Smooth muscle cell (in vitro differentiated cells): ENCODE results near the gene TMEM151B. TPM values are rescaled to one million over a fixed set of nuclear protein-coding genes. Genes with fewer than 3 reads are reported as not detected.
A peak's percentile ranks its signal among the peaks of the same experiment; 100 is the strongest.

Experiments used
- DNase-seq: peaks from one replicate; lab custom pipeline; 2025; ENCODE audit not compliant: unreplicated experiment; lab: John Stamatoyannopoulos, UW
- H2AFZ ChIP-seq: fragments of 200-600 bp; sonication (generic); 2 replicates; pipeline ENCODE4 v1.6.0; 2016; ENCODE audit warnings: antibody characterized with exemption, low read depth, mild to moderate bottlenecking
- H3F3A ChIP-seq: fragments of 200-600 bp; sonication (generic); 2 replicates; pipeline ENCODE4 v1.6.0; 2017; ENCODE audit warnings: antibody characterized with exemption, low read depth
- H3K27ac ChIP-seq: fragments of 200-600 bp; sonication (generic); 2 replicates; pipeline ENCODE4 v1.5.1; 2016; ENCODE audit warnings: low read depth, mild to moderate bottlenecking
- H3K27me3 ChIP-seq: fragments of 200-600 bp; sonication (generic); 2 replicates; pipeline ENCODE4 v1.6.1; 2016; ENCODE audit warnings: low read depth, mild to moderate bottlenecking
- H3K36me3 ChIP-seq: fragments of 200-600 bp; sonication (generic); 2 replicates; pipeline ENCODE4 v1.5.1; 2016; ENCODE audit warnings: low read depth
- H3K4me1 ChIP-seq: fragments of 200-600 bp; sonication (generic); 2 replicates; pipeline ENCODE4 v1.5.1; 2016; ENCODE audit warnings: low read depth
- H3K4me2 ChIP-seq: fragments of 200-600 bp; sonication (generic); 2 replicates; pipeline ENCODE4 v1.6.0; 2016; ENCODE audit warnings: mild to moderate bottlenecking
- H3K4me3 ChIP-seq: fragments of 200-600 bp; sonication (generic); 2 replicates; pipeline ENCODE4 v1.5.1; 2016; ENCODE audit warnings: mild to moderate bottlenecking
- H3K79me2 ChIP-seq: fragments of 200-600 bp; sonication (generic); 2 replicates; pipeline ENCODE4 v1.6.0; 2016; ENCODE audit warnings: low read depth, mild to moderate bottlenecking
- H3K9ac ChIP-seq: fragments of 200-600 bp; sonication (generic); 2 replicates; pipeline ENCODE4 v1.6.0; 2016; ENCODE audit warnings: low read depth
- H3K9me3 ChIP-seq: fragments of 200-600 bp; sonication (generic); replicated peaks from 2 replicates; pipeline ENCODE4 v1.5.1; 2016; ENCODE audit warnings: low read depth
- H4K20me1 ChIP-seq: fragments of 200-600 bp; sonication (generic); 2 replicates; pipeline ENCODE4 v1.6.0; 2016; ENCODE audit warnings: low read depth
- WGBS: methylation state at CpG from one replicate; pipeline ENCODE4 v1.1.7; 2016; ENCODE audit warnings: low lambda C conversion rate; 5-methylcytosine and 5-hydroxymethylcytosine counted together
- polyA plus RNA-seq: library from polyadenylated mRNA; unstranded; fragments of >200 nt; fragmentation: Nextera tagmentation; extraction: Ambion mirVana; gene quantifications from 2 replicates; pipeline ENCODE4 v1.2.1, GENCODE V29; 2016
- total RNA-seq: library from RNA; depleted of rRNA; stranded (reverse); fragments of >200 nt; gene quantifications from 2 replicates; pipeline ENCODE4 v1.2.3, GENCODE V29; 2014
- TF ChIP-seq, protein P1 (sequence below): fragments of 200-600 bp; sonication (generic); IDR thresholded peaks from 2 replicates; pipeline ENCODE4 v1.5.1; 2017; ENCODE audit warnings: borderline replicate concordance, mild to moderate bottlenecking, antibody characterized with exemption; ENCODE audit not compliant: insufficient read depth, poor library complexity, severe bottlenecking

Gene TMEM151B
- total and polyA plus RNA-seq, 2 experiments from 2014 or later, result not detected

DNA sequence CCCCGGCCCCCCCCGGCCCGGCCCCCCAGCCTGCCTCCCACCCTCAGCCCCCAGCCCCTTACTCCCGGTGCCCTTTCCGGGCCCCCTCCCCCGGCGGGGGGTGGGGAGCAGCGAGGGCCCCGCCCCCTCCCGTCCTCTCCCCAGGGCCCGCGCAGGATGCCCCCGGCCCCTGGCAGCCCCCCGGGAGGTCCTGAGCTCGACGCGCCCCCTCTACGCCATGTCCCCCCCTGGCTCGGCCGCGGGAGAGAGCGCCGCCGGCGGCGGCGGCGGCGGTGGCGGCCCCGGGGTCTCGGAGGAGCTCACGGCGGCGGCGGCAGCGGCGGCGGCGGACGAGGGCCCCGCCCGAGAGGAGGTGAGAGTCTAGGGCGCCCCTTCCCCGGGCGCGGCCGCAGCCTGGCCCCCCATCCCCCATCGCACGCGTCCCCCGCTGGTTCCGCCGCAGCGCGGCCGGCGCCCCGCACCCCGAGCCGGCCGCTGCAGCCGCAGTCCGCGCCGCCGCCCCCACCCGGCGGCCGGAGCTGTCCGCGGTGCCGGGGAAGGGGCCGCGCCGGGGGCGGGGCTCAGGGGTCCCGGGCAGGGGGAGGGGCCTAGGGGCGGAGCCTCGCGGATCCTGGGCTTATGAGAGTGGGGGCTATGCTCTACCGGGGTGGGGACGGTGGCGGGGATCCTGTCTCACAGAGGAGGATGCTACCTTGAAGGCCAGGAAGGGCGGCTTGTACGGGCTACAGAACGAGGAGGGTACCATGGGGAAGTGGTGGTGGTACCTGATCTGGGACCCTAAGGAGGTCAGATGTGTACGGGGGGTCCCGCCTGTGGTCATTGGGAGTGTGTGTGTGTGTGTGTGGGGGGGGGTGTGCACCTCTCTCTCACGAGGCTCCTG is 516 bp downstream of the TMEM151B start:
- TF ChIP-seq, protein P1, sequence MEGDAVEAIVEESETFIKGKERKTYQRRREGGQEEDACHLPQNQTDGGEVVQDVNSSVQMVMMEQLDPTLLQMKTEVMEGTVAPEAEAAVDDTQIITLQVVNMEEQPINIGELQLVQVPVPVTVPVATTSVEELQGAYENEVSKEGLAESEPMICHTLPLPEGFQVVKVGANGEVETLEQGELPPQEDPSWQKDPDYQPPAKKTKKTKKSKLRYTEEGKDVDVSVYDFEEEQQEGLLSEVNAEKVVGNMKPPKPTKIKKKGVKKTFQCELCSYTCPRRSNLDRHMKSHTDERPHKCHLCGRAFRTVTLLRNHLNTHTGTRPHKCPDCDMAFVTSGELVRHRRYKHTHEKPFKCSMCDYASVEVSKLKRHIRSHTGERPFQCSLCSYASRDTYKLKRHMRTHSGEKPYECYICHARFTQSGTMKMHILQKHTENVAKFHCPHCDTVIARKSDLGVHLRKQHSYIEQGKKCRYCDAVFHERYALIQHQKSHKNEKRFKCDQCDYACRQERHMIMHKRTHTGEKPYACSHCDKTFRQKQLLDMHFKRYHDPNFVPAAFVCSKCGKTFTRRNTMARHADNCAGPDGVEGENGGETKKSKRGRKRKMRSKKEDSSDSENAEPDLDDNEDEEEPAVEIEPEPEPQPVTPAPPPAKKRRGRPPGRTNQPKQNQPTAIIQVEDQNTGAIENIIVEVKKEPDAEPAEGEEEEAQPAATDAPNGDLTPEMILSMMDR, result no peak
- Histone ChIP-seq H3K27me3 (peaks cover 66% of the 10 kb centered on the region), H3K27ac (no peak overlapping the region), H3K9me3 (no peaks in the 10 kb centered on the region), H3K4me2 (peak overlapping the region; percentile 86), H3K9ac (no peak overlapping the region), H3F3A (no peaks in the 10 kb centered on the region), H4K20me1 (no peaks in the 10 kb centered on the region), H3K4me1 (peaks cover 4% of the 10 kb centered on the region), H3K4me3 (peak overlapping the region; percentile 40), H2AFZ (no peak overlapping the region), H3K79me2 (no peaks in the 10 kb centered on the region), H3K36me3 (no peaks in the 10 kb centered on the region)
- DNase-seq, result no peak
- 21% methylated on average over 13 of the region's 90 CpGs for WGBS

DNA sequence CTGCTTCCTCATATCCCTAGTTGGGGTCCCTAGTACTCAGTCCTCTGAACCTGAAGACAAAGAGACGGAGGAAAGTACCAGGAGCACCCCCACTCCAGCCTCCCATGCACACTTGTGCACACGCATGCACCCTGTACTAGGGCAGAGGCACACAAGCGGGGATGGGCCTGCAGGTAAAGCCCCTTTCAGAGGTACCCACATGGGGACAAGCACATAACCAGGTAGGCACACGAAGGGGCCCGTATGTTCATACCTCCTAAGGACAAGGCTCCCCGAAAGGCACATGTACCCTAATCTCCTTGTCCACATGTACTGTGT is 1.1 kb downstream of the TMEM151B start:
- Histone ChIP-seq H3K4me2 (no peak overlapping the region), H3K27me3 (peaks cover 69% of the 10 kb centered on the region)

DNA sequence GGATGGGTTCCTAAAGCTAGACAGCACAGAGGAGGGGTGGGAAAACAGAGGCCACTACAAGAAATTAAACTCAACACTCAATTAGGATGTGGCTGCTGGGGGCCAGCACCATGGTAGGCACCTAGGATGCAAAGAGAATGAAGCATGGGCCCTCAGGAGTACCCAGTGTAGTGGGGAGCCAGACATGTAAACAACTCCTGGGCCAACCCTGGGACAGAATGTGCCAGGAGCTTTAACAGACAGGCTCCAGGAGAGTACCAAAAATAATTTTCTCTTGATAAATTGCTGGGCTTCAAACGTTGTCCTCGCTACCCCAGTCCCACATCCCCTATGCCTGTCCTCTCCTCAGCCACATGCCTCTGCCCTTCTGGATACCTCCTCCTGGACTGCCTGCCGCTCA is 1.7 kb downstream of the TMEM151B start:
- no peaks in the 10 kb centered on the region for H3F3A ChIP-seq
- no peak overlapping the region for H2AFZ ChIP-seq
- no peaks in the 10 kb centered on the region for H3K9me3 ChIP-seq
- H4K20me1 ChIP-seq, result no peaks in the 10 kb centered on the region
- 76% methylated on average over 3 of the region's 3 CpGs for WGBS
- peaks cover 74% of the 10 kb centered on the region for H3K27me3 ChIP-seq
- no peak overlapping the region for H3K27ac ChIP-seq
- no peak overlapping the region for H3K9ac ChIP-seq
- peaks cover 4% of the 10 kb centered on the region for H3K4me1 ChIP-seq
- DNase-seq, result no peak
- no peaks in the 10 kb centered on the region for H3K79me2 ChIP-seq
- H3K36me3 ChIP-seq, result no peaks in the 10 kb centered on the region
- H3K4me2 ChIP-seq, result no peak overlapping the region
- TF ChIP-seq, protein P1, result no peak
- H3K4me3 ChIP-seq, result no peak overlapping the region

More for the DNA sequence above, 1.1 kb downstream of the TMEM151B start:
- DNase-seq, result no peak
- Histone ChIP-seq H3K9me3 (no peaks in the 10 kb centered on the region), H2AFZ (no peak overlapping the region), H4K20me1 (no peaks in the 10 kb centered on the region), H3K79me2 (no peaks in the 10 kb centered on the region), H3F3A (no peaks in the 10 kb centered on the region), H3K9ac (no peak overlapping the region), H3K36me3 (no peaks in the 10 kb centered on the region), H3K4me3 (no peak overlapping the region), H3K4me1 (peaks cover 4% of the 10 kb centered on the region), H3K27ac (no peak overlapping the region)
- WGBS, result 87% methylated on average over 6 of the region's 6 CpGs
- TF ChIP-seq, protein P1, result no peak

DNA sequence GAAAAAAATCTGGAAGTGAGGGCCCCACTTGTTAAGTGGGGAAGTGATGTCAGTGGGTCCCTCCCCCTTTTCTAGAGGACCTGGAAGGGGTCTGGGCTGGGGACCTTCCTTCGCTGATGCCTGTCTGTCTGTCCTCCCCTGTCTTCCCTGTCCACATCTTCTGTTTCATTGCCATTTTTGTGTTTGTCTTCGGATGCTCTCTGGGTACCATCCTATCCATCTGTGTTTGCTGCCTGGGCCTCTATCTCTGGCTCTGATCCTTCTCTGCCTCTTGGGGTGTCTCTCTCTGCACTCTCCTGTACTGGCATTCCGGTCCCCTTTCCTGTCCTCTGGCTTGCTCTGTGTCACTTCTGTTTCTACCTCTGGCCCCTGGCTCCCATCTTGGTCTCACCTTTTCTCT is 2.3 kb downstream of the TMEM151B start:
- 95% methylated on average over 3 of the region's 3 CpGs for WGBS
- TF ChIP-seq, protein P1, result no peak

More for the DNA sequence above, 2.3 kb downstream of the TMEM151B start:
- peaks cover 81% of the 10 kb centered on the region for H3K27me3 ChIP-seq
- H4K20me1 ChIP-seq, result no peaks in the 10 kb centered on the region
- no peak overlapping the region for H2AFZ ChIP-seq
- no peaks in the 10 kb centered on the region for H3K36me3 ChIP-seq
- no peak for DNase-seq
- H3K4me2 ChIP-seq, result no peak overlapping the region
- H3K4me3 ChIP-seq, result no peak overlapping the region
- H3K9ac ChIP-seq, result no peak overlapping the region
- H3F3A ChIP-seq, result no peaks in the 10 kb centered on the region
- peaks cover 4% of the 10 kb centered on the region for H3K4me1 ChIP-seq
- H3K27ac ChIP-seq, result no peak overlapping the region
- H3K9me3 ChIP-seq, result no peaks in the 10 kb centered on the region
- no peaks in the 10 kb centered on the region for H3K79me2 ChIP-seq
